ENCODE results near the gene FOXO6. TPM values are rescaled to one million over a fixed set of nuclear protein-coding genes. Genes with fewer than 3 reads are reported as not detected.

FOXO6 gene
- total RNA-seq: not detected in 2 replicates

GRCh38 chr1:41360786-41361494 is at the start of gene FOXO6:
Gene FOXO6 (plus strand): TSS chr1:41361434.

Other genes with a start within 250 kb of the FOXO6 start
- 28.8 and 36.8 TPM in 2 replicates for gene SCMH1, start 119.1 kb upstream of the FOXO6 start, total RNA-seq
- not detected in 2 replicates for gene EDN2, start 123.2 kb downstream of the FOXO6 start, total RNA-seq

Measured in placental pericyte (primary cell).